ENCODE results near the gene NR1H3.
"Not testable (repeated sequence)": the region's sequence is repeated elsewhere in the genome, so short reads cannot be mapped to it uniquely, and the experiment has no call there.

The NR1H3 gene

GRCh38 chr11:47306484-47306844 is 48.7 kb downstream of the NR1H3 start:
- no peak for DNase-seq (ENCODE audit: low read depth)

DNA sequence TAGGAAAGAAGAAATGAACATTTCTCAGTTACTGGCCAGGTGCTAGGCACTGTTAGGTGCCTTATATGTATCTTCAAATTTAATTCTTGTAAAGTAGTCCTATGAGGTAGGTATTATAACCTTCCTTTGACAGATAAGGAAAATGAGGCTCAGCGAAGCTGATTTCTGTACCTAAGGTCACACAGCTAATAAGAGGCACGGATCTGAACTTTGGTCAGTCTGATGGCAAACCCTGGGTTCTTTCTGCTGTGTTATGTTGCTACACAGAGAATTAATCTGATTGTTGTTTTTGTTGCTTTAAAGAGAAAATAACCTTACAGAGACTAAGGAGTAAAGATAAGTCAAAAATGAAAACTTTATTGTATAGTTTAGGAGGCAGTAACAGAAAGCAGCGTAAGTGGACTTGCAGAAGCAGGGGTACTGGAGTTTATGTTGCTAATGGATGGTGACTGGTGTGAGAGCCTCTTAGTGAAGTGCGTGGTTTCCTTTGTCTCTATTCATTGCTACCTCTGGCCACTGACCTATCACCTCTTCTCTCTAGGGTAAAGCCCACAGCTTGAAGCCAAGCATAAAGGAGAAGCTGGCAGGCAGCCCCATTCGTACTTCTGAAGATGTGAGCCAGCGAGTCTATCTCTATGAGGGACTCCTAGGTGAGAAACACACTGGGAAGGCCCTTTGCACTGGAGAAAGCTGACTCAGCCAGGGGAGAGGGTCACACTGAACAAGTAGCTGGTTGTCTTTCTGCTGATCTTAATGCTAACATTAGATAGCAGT is 50.4 kb downstream of the NR1H3 start:
- DNase-seq (ENCODE audit: low read depth) = no peak

DNA sequence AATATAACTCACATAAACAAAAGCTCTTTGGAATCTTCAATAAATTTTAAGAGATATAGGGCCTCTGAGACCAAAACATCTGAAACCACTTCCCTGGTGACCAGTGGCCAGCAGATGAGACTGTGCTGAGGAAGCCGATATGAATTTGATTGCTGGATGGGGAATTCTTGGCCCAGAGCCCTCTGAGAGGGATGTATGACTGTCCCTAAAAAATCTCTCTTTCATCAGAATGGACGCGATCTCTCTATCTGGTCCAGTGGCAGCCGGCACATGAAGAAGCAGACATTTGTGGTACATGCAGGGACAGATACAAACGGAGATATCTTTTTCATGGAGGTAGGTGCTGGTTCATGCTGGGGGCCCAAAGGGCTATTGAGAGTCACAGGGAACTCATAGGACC is 57.2 kb downstream of the NR1H3 start:
- no peak for DNase-seq (ENCODE audit: low read depth)

- not testable (repeated sequence) for DNase-seq (ENCODE audit: low read depth)
Measured at GRCh38 chr11:47316501-47316900, 58.7 kb downstream of the NR1H3 start.

DNA sequence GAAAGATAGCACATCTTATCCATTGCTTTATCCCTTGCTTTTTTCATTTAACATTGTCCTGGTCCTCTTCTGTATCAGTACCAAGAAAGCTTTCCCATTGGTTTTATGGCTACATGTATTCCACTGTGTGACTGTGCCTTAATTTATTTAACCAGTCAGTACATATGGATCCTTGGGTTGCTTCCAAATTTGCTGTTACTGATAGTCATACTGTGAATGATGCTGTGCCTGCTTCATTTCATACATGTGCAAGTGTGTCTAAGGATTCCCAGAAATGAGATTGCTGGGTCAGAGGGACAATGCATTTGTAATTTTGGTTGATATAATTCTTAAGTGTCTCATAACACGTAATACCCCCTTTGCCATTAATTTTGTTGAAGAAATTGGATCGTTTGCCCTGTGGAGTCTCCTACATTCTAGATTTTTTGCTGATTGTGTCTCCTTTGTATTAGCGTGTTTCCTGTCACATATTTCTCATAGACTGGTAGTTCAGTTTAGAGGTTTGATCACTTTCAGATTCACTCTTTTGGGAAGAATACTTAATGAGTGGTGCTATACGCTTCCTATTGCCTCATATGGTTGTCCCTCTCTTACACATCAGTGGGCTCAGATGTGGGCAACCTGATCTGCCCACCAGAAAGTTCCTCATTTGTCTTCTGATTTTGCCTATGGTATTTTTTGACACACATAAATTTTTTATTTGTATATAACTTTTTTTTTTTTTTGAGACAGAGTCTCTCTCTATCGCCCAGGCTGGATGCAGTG is 59.5 kb downstream of the NR1H3 start:
- no peak for DNase-seq (ENCODE audit: low read depth)

- no peak for DNase-seq (ENCODE audit: low read depth)
Measured at GRCh38 chr11:47318166-47318565, 60.4 kb downstream of the NR1H3 start.

All from T follicular helper cell (primary cell).